ENCODE measurements around the gene ZNF579.

Gene ZNF579

DNA sequence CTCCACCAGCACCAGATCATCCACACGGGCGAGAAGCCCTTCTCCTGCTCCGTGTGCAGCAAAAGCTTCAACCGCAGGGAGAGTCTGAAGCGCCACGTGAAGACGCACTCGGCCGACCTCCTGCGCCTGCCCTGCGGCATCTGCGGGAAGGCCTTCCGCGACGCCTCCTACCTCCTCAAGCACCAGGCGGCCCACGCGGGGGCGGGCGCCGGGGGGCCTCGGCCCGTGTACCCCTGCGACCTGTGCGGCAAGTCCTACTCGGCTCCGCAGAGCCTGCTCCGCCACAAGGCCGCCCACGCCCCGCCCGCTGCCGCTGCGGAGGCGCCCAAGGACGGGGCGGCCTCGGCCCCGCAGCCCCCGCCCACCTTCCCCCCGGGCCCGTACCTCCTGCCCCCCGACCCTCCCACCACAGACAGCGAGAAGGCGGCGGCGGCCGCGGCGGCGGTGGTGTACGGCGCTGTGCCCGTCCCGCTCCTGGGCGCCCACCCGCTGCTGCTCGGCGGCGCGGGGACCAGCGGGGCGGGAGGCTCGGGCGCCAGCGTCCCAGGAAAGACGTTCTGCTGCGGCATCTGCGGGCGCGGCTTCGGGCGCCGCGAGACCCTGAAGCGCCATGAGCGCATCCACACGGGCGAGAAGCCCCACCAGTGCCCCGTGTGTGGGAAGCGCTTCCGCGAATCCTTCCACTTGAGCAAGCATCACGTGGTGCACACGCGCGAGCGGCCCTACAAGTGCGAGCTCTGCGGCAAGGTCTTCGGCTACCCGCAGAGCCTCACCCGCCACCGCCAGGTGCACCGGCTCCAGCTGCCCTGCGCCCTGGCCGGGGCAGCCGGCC lies 34.3 kb upstream of the ZNF579 start:
- Histone ChIP-seq H3K4me1 (ENCODE audit: control insufficient read depth in 1 of 2, insufficient read depth in 1 of 2, low read depth in 1 of 2, low read length in 1 of 2) (peaks cover 55 to 64% of the 10 kb centered on the region in 2 experiments), H3K36me3 (peaks cover 56% of the 10 kb centered on the region)
- TF ChIP-seq, protein P1, sequence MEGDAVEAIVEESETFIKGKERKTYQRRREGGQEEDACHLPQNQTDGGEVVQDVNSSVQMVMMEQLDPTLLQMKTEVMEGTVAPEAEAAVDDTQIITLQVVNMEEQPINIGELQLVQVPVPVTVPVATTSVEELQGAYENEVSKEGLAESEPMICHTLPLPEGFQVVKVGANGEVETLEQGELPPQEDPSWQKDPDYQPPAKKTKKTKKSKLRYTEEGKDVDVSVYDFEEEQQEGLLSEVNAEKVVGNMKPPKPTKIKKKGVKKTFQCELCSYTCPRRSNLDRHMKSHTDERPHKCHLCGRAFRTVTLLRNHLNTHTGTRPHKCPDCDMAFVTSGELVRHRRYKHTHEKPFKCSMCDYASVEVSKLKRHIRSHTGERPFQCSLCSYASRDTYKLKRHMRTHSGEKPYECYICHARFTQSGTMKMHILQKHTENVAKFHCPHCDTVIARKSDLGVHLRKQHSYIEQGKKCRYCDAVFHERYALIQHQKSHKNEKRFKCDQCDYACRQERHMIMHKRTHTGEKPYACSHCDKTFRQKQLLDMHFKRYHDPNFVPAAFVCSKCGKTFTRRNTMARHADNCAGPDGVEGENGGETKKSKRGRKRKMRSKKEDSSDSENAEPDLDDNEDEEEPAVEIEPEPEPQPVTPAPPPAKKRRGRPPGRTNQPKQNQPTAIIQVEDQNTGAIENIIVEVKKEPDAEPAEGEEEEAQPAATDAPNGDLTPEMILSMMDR (IDR thresholded peaks at IDR 0.05), result no peak

DNA sequence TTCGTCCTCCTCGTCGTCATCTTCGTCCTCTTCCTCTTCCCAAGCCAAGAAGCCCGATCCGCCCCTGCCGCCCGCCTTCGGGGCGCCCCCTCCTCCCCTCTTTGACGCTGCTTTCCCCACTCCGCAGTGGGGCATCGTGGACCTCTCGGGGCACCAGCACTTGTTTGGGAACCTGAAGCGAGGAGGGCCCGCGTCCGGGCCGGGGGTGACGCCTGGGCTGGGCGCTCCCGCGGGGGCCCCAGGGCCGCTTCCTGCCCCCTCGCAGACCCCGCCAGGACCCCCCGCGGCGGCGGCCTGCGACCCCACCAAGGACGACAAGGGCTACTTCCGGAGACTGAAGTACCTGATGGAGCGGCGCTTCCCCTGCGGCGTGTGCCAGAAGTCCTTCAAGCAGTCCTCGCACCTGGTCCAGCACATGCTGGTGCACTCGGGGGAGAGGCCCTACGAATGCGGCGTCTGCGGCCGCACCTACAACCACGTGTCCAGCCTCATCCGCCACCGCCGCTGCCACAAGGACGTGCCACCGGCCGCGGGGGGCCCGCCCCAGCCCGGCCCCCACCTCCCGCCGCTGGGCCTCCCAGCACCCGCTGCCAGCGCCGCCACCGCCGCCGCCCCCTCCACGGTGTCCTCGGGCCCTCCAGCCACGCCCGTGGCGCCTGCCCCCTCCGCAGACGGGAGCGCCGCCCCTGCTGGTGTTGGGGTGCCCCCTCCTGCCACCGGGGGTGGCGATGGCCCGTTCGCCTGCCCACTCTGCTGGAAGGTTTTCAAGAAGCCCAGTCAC lies 33.5 kb upstream of the ZNF579 start:
- Histone ChIP-seq H3K36me3 (peaks cover 56% of the 10 kb centered on the region), H3K27me3 (no peaks in the 10 kb centered on the region), H3K9me3 (no peaks in the 10 kb centered on the region), H3K27ac (no peak overlapping the region), H3K4me3 (ENCODE audit: low read depth in 1 of 2, low read length in 1 of 2) (no peak overlapping the region), H3K4me1 (ENCODE audit: control insufficient read depth in 1 of 2, insufficient read depth in 1 of 2, low read depth in 1 of 2, low read length in 1 of 2) (peaks cover 55 to 64% of the 10 kb centered on the region in 2 experiments)
- TF ChIP-seq, protein P1 (IDR thresholded peaks at IDR 0.05), result no peak

More for the DNA sequence above, 34.3 kb upstream of the ZNF579 start:
- Histone ChIP-seq H3K4me3 (ENCODE audit: low read depth in 1 of 2, low read length in 1 of 2) (no peak overlapping the region), H3K9me3 (no peaks in the 10 kb centered on the region), H3K27me3 (no peaks in the 10 kb centered on the region), H3K27ac (no peak overlapping the region)

DNA sequence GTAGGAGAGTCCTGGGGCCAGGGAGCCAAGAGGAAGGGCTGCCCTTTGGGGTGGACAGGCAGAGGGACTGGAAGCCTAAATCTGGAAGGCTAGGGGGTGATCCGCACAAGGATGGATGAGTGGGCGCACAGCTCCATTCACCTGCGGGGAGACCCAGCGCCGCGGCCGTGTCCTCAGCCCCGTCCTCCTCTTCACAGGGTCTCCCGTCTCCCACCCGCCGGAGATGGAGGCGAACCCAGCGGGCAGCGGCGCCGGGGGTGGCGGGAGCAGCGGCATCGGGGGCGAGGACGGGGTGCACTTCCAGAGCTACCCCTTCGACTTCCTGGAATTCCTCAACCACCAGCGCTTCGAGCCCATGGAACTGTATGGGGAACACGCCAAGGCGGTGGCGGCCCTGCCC lies 32.7 kb upstream of the ZNF579 start:
- Histone ChIP-seq H3K4me1 (ENCODE audit: control insufficient read depth in 1 of 2, insufficient read depth in 1 of 2, low read depth in 1 of 2, low read length in 1 of 2) (peaks cover 55 to 64% of the 10 kb centered on the region in 2 experiments), H3K36me3 (peaks cover 56% of the 10 kb centered on the region), H3K27ac (peak overlapping the region; percentile 67), H3K4me3 (ENCODE audit: low read depth in 1 of 2, low read length in 1 of 2) (no peak overlapping the region), H3K9me3 (no peaks in the 10 kb centered on the region), H3K27me3 (no peaks in the 10 kb centered on the region)
- TF ChIP-seq, protein P1 (IDR thresholded peaks at IDR 0.05), result no peak

DNA sequence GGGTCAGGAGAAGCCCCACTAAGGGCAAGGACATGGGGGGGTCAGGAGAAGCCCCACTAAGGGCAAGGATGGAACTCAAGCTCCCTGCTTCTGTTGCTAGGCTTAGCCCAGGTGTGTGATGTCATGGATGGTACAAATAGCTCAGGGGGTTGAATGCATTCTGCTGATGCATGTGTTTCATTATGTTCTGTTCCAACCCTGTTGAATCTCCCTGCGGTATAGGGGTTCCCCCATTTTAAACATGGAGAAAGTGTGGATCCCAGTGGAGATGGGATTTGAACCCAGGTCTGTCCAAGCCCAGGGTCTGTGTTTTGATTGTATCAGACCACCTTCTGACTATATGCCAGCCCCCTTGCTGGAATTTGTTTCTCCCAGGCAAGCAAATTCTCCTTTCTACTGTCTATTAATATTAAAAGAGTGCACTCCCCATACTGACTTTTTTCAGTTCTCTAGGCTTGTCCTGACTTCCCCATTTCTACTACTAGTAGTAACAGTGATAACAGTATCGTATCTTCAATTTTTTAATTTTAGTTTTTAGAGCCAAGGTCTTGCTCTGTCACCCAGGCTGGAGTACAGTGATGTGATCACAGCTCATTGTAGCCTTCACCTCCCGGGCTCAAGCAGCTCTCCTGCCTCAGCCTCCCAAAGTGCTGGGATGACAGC lies 31.5 kb upstream of the ZNF579 start:
- Histone ChIP-seq H3K4me3 (ENCODE audit: low read depth in 1 of 2, low read length in 1 of 2) (no peak overlapping the region), H3K4me1 (ENCODE audit: control insufficient read depth in 1 of 2, insufficient read depth in 1 of 2, low read depth in 1 of 2, low read length in 1 of 2) (peaks cover 55 to 64% of the 10 kb centered on the region in 2 experiments), H3K27me3 (no peaks in the 10 kb centered on the region), H3K27ac (peak overlapping the region; percentile 67), H3K36me3 (peaks cover 47% of the 10 kb centered on the region), H3K9me3 (no peaks in the 10 kb centered on the region)
- TF ChIP-seq, protein P1 (IDR thresholded peaks at IDR 0.05), result no peak

DNA sequence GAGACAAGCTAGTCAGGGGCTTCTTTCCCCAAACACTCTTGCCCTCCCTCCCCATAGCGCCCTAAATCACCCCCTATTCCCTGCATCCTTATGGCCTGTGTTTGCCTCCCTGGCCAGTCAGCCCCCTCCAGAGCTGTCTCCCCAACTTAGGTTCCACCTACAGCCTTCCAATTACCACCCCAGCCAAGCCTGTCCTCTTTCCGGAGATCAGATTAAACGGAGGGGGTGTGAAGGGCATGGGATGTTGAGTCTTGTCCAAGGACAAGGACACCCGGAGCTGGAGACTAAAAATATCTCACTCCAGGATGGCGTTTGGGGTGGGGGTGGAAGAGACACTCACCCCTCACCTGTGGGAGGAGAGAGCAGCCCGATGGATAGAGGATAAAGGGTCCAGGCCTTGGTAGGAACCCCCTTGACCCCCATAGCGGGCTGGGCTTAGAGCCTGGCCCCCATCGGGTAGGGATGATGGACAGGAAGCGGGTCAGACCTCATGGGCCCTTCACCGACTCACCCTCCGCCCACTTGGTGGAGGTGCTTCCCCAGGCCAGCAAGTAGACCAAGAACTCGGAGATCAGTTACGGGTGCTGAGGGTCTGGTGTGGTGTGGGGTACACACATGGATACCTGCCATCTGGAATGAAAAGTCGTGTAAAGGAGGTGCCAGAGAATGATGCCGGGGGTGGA lies 30.8 kb upstream of the ZNF579 start:
- Histone ChIP-seq H3K27ac (peak overlapping the region; percentile 67), H3K4me1 (ENCODE audit: control insufficient read depth in 1 of 2, insufficient read depth in 1 of 2, low read depth in 1 of 2, low read length in 1 of 2) (peaks cover 62 to 67% of the 10 kb centered on the region in 2 experiments), H3K27me3 (no peaks in the 10 kb centered on the region), H3K9me3 (no peaks in the 10 kb centered on the region), H3K36me3 (peaks cover 40% of the 10 kb centered on the region), H3K4me3 (ENCODE audit: low read depth in 1 of 2, low read length in 1 of 2) (no peak overlapping the region)
- TF ChIP-seq, protein P1 (IDR thresholded peaks at IDR 0.05), result no peak
